Measurements from ENCODE around the gene ANO10.
A peak's percentile ranks its signal among the peaks of the same experiment; 100 is the strongest.

ANO10 gene

DNA sequence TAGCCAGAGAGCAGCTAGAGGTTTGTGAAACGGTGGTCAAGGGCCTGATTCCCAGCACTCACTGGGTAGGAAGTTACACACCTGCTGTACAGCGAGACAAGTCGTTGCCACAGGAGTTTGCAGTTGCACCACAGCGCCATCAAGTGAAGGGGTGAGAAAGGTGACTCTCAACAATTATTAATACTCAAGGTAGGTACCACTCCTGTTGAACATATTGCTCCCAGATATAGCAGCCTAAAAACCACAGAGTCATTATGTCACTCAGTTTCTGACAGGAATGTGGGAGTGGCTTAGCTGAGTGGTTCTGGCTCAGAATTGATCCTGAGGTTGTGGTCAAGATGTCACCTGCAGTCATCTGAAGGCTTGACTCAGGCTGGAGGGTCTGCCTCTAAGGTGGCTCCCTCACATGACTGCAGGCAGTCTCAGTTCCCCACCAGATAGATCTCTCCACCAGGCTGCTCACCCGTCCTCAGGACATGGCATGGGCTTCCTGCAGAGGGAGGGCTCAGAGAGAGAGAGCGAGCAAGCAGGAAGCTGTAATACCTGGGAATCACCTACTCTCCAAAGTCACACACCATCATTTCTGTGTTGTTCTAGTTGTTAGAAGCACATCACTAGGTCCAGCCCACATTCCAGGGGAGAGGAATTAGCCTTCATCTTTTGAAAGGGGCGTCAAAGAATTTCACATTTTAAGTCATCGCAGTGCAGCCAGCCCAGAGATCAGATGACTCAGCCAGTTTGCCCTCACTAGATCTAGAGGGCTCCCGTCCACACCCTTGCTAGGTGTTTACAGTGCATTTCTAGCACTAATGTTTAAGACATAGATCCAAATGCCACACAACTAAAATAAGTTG lies 17.0 kb upstream of the ANO10 start:
- TF ChIP-seq, protein P1, sequence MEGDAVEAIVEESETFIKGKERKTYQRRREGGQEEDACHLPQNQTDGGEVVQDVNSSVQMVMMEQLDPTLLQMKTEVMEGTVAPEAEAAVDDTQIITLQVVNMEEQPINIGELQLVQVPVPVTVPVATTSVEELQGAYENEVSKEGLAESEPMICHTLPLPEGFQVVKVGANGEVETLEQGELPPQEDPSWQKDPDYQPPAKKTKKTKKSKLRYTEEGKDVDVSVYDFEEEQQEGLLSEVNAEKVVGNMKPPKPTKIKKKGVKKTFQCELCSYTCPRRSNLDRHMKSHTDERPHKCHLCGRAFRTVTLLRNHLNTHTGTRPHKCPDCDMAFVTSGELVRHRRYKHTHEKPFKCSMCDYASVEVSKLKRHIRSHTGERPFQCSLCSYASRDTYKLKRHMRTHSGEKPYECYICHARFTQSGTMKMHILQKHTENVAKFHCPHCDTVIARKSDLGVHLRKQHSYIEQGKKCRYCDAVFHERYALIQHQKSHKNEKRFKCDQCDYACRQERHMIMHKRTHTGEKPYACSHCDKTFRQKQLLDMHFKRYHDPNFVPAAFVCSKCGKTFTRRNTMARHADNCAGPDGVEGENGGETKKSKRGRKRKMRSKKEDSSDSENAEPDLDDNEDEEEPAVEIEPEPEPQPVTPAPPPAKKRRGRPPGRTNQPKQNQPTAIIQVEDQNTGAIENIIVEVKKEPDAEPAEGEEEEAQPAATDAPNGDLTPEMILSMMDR (IDR thresholded peaks at IDR 0.05; ENCODE audit: insufficient read depth, low read depth, low read length, missing control alignments), result peak; percentile 41
- no peak overlapping the region for H3K4me3 ChIP-seq (ENCODE audit: low read depth, low read length)
- DNase-seq (ENCODE audit: low read depth), result peak; percentile 45

DNA sequence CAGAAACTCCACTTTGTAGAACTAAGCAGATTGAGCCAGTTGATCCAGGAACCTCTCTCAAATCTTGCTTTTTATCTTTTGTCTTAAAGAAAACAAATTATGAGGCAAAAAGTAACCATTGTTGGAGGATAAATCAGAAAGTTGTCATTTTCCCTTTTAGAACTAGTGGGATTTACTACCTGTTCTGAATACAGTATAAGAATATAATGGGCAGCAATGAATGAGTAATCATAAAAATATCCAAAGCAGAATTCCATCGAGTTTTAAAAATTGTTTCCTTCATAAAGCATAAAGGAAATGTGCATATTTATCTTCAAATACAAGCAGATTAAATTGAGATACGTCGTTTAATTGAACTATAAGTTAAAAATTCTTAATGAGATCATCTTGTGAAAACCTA lies 15.9 kb upstream of the ANO10 start:
- TF ChIP-seq, protein P1 (IDR thresholded peaks at IDR 0.05; ENCODE audit: insufficient read depth, low read depth, low read length, missing control alignments), result no peak
- DNase-seq (ENCODE audit: low read depth), result no peak
- no peak overlapping the region for H3K4me3 ChIP-seq (ENCODE audit: low read depth, low read length)

DNA sequence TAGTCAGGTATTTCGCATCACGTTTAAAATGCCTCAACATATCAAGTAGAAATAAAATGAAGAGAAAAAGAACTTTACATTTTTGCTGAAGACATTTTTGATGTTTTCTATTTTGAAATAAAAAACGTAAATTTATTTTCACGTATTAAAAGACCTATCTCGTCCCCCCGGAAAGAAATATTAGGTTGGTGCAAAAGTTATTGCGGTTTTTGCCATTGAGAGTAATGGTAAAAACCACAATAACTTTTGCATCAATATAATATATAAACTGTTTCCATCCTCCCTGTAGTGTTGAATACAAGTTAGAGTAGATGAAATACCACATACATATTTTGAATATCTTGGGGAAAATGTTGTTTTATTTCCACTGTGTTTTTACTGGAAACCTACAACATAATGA lies 11.2 kb upstream of the ANO10 start:
- TF ChIP-seq, protein P1 (IDR thresholded peaks at IDR 0.05; ENCODE audit: insufficient read depth, low read depth, low read length, missing control alignments), result no peak
- no peak overlapping the region for H3K4me3 ChIP-seq (ENCODE audit: low read depth, low read length)
- no peak for DNase-seq (ENCODE audit: low read depth)

DNA sequence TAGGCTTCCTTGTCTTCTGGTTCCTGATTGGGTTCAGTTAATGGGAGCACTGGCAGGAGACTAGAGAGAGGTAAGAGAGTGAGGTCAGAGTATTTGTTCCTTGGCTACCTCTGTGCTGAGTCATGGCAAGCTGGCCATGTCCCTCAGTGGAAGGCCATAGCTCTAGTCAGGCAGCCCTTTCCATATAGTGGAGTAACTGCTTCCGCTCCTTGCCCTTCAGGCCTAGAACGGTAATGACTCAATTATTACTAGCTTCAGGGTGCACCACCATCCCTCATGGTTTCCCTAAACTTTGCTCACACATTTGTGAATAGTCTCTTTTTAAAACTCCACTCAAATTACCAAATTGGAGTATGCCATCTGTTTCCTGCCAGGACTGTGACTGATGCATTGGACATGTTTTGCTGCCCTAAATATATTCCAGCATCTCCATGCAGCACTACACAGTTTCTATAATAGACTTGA lies 10.5 kb upstream of the ANO10 start:
- no peak for DNase-seq (ENCODE audit: low read depth)
- no peak overlapping the region for H3K4me3 ChIP-seq (ENCODE audit: low read depth, low read length)
- TF ChIP-seq, protein P1 (IDR thresholded peaks at IDR 0.05; ENCODE audit: insufficient read depth, low read depth, low read length, missing control alignments), result no peak

DNA sequence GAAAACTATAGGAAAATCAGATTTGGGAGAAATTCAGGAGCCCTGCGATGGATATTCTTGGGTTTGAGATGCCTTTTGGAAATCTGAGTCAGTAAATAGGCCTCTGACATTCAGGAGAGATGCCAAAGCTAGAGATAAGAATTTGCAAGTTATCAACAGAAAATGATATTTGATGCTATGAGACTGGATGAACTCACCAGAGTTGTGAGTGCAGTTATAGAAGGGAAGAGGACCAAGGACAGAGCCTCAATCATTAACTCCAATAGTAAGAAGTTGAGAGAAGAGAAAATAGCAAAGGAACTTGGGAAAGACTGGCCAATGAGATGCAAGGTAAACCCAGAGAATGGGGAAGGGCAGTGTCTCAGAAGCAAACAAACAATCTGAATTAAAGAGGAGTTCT lies 7.9 kb upstream of the ANO10 start:
- DNase-seq (ENCODE audit: low read depth), result no peak
- TF ChIP-seq, protein P1 (IDR thresholded peaks at IDR 0.05; ENCODE audit: insufficient read depth, low read depth, low read length, missing control alignments), result no peak
- no peak overlapping the region for H3K4me3 ChIP-seq (ENCODE audit: low read depth, low read length)

DNA sequence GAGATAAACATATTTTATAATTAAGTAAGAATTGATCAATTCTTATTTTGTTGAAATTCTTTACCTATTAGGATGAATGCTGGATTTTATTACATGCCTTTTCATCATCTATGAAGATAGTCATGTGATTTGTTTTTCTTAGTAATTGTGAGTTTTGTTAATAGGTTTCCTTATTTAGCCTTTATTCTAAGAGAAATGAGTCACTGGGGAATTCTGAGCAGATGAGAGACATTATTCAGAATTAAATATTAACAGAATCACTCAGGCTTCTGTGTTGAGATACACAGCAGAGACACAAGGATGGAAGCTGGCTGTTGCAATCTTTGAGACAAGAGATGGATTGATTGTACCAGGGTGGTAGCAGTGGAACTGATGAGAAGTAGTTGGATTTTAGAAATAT lies 7.4 kb upstream of the ANO10 start:
- TF ChIP-seq, protein P1 (IDR thresholded peaks at IDR 0.05; ENCODE audit: insufficient read depth, low read depth, low read length, missing control alignments), result no peak
- DNase-seq (ENCODE audit: low read depth), result no peak
- H3K4me3 ChIP-seq (ENCODE audit: low read depth, low read length), result no peak overlapping the region

DNA sequence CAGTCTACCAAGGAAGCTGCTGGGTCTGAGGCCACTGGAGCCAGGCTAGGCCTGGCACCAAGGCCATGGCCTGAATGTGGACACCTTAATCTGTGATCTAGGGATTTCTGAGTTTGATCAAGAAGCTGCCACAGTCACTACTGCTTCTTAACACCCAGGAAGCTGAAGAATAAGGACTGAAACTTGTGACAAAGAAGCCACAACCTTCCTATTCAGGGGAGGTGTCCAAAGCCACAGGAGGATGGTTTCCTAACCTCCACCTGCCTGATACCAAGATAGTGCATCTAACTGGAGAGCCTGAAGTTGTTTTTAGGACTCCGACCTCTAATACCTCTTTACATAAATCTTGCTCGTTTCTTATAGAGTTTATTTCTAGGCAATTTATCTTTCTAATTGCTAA lies 5.5 kb upstream of the ANO10 start:
- no peak overlapping the region for H3K4me3 ChIP-seq (ENCODE audit: low read depth, low read length)
- TF ChIP-seq, protein P1 (IDR thresholded peaks at IDR 0.05; ENCODE audit: insufficient read depth, low read depth, low read length, missing control alignments), result no peak
- no peak for DNase-seq (ENCODE audit: low read depth)
